ENCODE results near the gene FOXP1. TPM values are rescaled to one million over a fixed set of nuclear protein-coding genes. Genes with fewer than 3 reads are reported as not detected.

The FOXP1 gene
- total RNA-seq, 1 experiment from 2014 or later, result 75.3 TPM

DNA sequence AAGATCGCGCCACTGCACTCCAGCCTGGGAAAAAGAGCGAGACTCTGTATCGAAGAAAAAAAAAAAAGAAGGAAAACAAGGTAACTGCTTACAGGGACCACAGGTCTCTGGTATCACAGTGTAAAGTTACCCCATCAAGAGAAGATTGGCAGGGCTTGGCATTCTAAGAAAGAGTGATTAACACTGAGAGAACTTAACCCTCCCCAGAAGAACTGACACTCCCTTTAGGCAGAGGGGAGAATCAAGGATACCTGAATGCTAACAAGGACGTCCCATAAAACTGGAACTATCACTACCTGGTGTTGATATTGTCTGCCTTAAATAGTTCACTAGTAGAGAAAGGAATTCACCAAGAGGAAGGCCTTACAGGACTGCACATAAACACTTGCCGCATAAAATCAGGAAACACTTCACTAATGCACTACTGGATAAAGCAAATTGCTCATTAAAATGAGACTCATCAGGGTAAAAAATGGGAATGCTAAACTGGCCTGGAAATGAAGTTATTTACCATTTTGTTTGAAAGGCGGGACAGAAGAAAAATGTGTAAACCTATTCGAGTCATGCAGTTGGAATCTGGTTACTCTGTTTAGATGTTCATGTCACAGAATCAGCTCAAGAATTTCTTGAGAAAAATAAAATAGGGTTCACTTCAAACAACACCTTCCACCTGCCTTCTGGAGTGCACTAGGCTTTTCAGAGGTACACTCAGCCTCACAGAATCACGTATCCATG lies 121.6 kb downstream of the FOXP1 start:
- H3K9me3 Mint-ChIP-seq, result no peaks in the 10 kb centered on the region

More for the DNA sequence above, 121.6 kb downstream of the FOXP1 start:
- H3K4me2 ChIP-seq (ENCODE audit: insufficient read depth, insufficient read length, low read length), result no peak overlapping the region
- Mint-ChIP-seq H3K27ac (peak overlapping the region in 1 of 3 experiments; percentile 15; a peak in 2 of 7 replicates), H3K36me3 (ENCODE audit: insufficient read depth in 1 of 3, low read depth in 3 of 3) (no peaks in the 10 kb centered on the region; a peak in 1 of 7 replicates), H3K4me1 (peaks cover 14 to 15% of the 10 kb centered on the region in 2 experiments), H3K27me3 (ENCODE audit: low read depth) (no peaks in the 10 kb centered on the region), H3K4me3 (no peak overlapping the region)
- no peaks in the 10 kb centered on the region for H3K4me1 ChIP-seq (ENCODE audit: insufficient read depth, low read length)
- no peak overlapping the region for H2BK20ac ChIP-seq (ENCODE audit: low read depth, low read length, poor library complexity, severe bottlenecking)
- TF ChIP-seq, protein P1, sequence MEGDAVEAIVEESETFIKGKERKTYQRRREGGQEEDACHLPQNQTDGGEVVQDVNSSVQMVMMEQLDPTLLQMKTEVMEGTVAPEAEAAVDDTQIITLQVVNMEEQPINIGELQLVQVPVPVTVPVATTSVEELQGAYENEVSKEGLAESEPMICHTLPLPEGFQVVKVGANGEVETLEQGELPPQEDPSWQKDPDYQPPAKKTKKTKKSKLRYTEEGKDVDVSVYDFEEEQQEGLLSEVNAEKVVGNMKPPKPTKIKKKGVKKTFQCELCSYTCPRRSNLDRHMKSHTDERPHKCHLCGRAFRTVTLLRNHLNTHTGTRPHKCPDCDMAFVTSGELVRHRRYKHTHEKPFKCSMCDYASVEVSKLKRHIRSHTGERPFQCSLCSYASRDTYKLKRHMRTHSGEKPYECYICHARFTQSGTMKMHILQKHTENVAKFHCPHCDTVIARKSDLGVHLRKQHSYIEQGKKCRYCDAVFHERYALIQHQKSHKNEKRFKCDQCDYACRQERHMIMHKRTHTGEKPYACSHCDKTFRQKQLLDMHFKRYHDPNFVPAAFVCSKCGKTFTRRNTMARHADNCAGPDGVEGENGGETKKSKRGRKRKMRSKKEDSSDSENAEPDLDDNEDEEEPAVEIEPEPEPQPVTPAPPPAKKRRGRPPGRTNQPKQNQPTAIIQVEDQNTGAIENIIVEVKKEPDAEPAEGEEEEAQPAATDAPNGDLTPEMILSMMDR (conservative IDR thresholded peaks at IDR 0.05), result no peak
- no peaks in the 10 kb centered on the region for H3K27me3 ChIP-seq (ENCODE audit: insufficient read depth, low read length)
- no peak overlapping the region for H2AFZ ChIP-seq (ENCODE audit: low read length)
- no peak overlapping the region for H3K27ac ChIP-seq (ENCODE audit: insufficient read length, low read depth, low read length)
- no peaks in the 10 kb centered on the region for H3K79me2 ChIP-seq (ENCODE audit: insufficient read depth, low read length)
- H2BK5ac ChIP-seq (ENCODE audit: insufficient read length, low read length), result no peak overlapping the region
- no peak overlapping the region for H3K23ac ChIP-seq (ENCODE audit: insufficient read length, low read depth, low read length)
- H3K9me3 ChIP-seq (ENCODE audit: control insufficient read depth, low read depth, low read length), result no peaks in the 10 kb centered on the region
- H3K18ac ChIP-seq (ENCODE audit: insufficient read length, low read depth, low read length), result no peak overlapping the region
- H4K91ac ChIP-seq (ENCODE audit: insufficient read length, low read depth, low read length), result no peak overlapping the region
- H4K20me1 ChIP-seq (ENCODE audit: control insufficient read depth, insufficient read depth, insufficient read length), result no peaks in the 10 kb centered on the region
- H4K5ac ChIP-seq (ENCODE audit: insufficient read length, low read depth, low read length), result no peak overlapping the region
- H3K56ac ChIP-seq (ENCODE audit: insufficient read length, low read depth, low read length), result no peak overlapping the region
- H4K8ac ChIP-seq (replicated peaks; ENCODE audit: insufficient read length, low read depth, low read length), result no peak overlapping the region
- H2BK12ac ChIP-seq (ENCODE audit: insufficient read length, low read depth, low read length), result no peak overlapping the region
- no peak overlapping the region for H3K14ac ChIP-seq (ENCODE audit: insufficient read depth, low read length)
- H2AK5ac ChIP-seq (ENCODE audit: insufficient read length, low read length), result no peak overlapping the region
- H3T11ph ChIP-seq (ENCODE audit: low read length), result no peak overlapping the region
- no peak overlapping the region for H3K9ac ChIP-seq (ENCODE audit: extremely low read depth, insufficient read length, low read length)
- H2BK120ac ChIP-seq (ENCODE audit: low read depth, low read length, poor library complexity, severe bottlenecking), result no peak overlapping the region
- DNase-seq, result no peak
- no peak overlapping the region for H3K4ac ChIP-seq (ENCODE audit: low read depth, low read length)
- H2BK15ac ChIP-seq (ENCODE audit: low read depth, low read length), result no peak overlapping the region
- H3K23me2 ChIP-seq (ENCODE audit: insufficient read length, low read depth, low read length, poor library complexity, severe bottlenecking), result no peaks in the 10 kb centered on the region
- H3K79me1 ChIP-seq (ENCODE audit: insufficient read depth, low read depth, low read length, poor library complexity, severe bottlenecking), result no peaks in the 10 kb centered on the region
- no CpG with 5 or more reads among the region's 9 CpGs for WGBS (ENCODE audit: extremely low coverage, insufficient read length, low lambda C conversion rate)

All from H9 (cell line).